HG03432 (cell line): ENCODE data around the gene MAP2.

Experiments
- ATAC-seq: cut with Tn5 transposase; IDR thresholded peaks from one replicate; pipeline ENCODE4 v1.9.1; 2021; ENCODE audit warnings: mild to moderate bottlenecking, moderate library complexity; ENCODE audit not compliant: unreplicated experiment

The MAP2 gene, protein sequence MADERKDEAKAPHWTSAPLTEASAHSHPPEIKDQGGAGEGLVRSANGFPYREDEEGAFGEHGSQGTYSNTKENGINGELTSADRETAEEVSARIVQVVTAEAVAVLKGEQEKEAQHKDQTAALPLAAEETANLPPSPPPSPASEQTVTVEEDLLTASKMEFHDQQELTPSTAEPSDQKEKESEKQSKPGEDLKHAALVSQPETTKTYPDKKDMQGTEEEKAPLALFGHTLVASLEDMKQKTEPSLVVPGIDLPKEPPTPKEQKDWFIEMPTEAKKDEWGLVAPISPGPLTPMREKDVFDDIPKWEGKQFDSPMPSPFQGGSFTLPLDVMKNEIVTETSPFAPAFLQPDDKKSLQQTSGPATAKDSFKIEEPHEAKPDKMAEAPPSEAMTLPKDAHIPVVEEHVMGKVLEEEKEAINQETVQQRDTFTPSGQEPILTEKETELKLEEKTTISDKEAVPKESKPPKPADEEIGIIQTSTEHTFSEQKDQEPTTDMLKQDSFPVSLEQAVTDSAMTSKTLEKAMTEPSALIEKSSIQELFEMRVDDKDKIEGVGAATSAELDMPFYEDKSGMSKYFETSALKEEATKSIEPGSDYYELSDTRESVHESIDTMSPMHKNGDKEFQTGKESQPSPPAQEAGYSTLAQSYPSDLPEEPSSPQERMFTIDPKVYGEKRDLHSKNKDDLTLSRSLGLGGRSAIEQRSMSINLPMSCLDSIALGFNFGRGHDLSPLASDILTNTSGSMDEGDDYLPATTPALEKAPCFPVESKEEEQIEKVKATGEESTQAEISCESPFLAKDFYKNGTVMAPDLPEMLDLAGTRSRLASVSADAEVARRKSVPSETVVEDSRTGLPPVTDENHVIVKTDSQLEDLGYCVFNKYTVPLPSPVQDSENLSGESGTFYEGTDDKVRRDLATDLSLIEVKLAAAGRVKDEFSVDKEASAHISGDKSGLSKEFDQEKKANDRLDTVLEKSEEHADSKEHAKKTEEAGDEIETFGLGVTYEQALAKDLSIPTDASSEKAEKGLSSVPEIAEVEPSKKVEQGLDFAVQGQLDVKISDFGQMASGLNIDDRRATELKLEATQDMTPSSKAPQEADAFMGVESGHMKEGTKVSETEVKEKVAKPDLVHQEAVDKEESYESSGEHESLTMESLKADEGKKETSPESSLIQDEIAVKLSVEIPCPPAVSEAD (N-terminal part only)

DNA sequence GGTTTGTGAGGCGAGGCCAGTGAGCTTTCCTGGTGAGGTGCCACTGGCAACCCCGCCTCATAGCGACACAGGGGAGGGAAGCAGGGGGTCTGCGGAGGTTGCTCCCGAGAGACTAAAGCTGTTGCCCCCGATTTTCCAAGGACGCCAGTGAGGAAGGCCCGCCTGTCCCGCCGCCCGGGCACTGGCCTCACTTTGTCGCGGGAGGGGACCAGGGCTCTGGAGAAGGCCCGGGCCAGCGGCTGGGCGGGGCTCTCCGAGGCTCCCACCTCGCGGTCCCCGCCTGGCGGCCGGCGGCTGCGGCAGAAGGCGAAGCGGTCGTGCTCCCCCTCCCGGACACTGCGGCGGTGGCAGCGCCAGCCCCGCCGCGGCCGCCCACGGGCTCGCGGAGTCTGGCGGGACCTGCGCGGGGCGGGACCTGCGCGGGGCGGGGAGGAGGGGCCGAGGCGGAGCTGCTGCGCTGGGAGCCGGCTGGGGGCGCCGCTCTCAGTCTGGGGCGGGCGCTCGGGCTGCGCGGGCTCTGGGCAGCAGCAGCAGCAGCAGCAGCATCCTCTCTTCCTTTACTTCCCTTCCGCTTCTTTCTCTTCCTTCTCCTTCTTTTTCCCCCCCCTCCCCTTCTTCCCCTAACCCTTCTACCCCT, at the start of gene MAP2:
TSS of gene MAP2 (plus strand) at position 486 of the 637 bp plus-strand sequence. CDS start 229,124 bp downstream, outside the sequence.
- ATAC-seq, result peak; percentile 99

DNA sequence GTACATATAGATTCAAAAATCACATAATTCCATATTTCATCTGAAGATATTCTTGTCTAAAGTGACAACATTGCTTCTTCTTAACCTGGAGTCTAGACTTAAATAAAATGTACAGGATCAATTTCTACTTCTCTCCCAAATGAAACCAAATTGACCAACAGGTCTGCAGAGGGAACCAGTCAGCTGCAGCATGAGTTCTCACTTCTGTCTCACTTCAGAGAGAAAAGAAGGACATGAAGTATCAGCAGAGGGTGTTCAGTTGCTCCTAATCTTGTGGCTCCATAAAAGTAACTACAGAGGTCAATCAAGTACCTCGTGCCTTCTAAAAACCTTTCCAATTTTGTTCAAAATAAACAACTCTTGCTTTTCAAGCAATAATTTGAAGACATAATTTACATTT, 47.2 kb upstream of the MAP2 start:
- ATAC-seq, result no peak

DNA sequence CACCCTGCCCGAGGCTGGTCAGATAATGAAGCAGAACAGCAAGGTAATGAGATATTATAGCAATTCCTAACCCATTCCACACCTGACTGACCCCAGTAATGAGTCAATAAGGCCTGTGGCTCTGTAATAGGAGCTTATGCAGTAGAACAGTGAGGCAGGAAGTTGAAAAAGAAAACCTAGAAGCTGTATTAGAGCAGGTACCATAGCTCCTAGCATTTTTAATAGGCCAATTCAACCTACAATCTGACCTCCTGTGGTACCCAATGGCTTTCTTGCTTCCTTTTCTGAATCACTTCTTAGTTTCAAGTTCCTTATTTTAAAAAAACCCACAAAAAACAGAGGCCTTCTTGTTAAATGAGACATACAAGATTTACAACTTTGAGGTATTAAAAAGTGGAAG, 43.6 kb upstream of the MAP2 start:
- ATAC-seq, result peak; percentile 100

DNA sequence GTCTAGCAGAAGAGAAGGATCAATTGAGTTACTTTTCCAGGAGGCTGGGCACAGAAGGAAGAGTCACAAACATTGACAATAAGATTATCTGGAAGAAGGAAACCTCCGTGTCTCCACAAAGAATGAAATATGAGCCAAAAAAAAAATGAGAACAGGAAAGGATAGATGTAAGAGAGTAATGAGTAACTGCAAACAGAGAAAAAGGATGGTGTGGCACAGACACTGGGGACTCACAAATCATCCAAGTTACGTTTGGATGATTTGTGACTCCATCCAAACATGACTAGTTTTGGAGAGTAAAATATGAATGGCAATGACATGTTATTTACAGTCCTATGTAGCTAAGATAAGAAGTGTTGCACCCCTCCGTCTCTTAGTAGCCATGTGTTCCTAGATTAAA, 42.8 kb upstream of the MAP2 start:
- no peak for ATAC-seq

DNA sequence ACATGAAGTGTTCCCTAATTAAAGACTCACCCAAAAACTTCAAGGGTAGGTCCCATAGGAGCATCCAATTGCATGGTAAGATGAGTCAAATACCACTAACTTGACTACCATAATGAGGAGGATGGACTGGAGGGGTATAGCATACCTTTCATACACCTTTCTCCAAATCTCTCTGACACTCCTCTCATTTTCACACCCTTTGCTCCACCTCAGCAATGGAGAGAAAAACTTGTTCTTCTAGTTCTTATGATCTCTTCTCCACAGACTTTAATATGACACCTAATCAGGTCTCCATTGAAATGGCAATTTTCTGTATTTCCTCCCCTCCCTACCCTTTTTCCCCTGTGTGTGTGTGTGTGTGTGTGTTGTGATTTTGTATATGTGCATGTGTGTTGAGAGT, 41.1 kb upstream of the MAP2 start:
- ATAC-seq, result no peak

DNA sequence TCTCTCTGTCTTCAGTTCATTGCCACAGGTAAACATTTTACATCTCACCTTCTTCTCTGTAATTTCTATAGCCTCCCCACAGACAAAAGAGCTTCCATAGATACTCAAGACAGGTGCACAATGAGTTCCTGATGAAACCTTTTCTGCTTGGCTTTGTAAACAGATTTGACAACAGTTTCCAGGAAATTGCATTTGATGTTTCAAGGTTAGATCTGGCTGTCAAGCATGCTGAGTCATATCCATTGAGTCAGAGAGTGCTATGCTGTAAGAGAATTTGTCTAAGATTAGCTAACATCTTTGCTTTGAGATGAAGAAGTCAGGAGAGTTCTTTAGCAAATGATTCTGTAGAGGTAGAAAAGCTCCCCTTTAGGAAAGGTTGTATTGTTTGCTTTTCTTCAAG, 40.6 kb upstream of the MAP2 start:
- ATAC-seq, result no peak

DNA sequence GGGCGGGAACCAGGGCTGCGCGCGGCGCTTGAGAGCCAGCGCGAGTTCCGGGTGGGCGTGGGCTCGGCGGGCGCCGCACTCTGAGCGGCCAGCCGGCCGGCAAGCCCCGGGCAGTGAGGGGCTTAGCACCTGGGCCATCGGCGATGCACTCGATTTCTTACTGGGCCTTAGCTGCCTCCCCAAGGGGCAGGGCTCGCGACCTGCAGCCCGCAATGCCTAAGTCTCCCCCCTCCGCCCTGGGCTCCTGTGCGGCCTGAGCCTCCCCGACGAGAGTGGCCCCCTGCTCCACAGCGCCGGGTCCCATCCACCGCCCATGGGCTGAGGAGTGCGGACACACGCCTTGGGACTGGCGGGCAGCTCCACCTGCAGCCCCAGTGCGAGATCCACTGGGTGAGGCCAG, 36.5 kb upstream of the MAP2 start:
- ATAC-seq, result no peak

DNA sequence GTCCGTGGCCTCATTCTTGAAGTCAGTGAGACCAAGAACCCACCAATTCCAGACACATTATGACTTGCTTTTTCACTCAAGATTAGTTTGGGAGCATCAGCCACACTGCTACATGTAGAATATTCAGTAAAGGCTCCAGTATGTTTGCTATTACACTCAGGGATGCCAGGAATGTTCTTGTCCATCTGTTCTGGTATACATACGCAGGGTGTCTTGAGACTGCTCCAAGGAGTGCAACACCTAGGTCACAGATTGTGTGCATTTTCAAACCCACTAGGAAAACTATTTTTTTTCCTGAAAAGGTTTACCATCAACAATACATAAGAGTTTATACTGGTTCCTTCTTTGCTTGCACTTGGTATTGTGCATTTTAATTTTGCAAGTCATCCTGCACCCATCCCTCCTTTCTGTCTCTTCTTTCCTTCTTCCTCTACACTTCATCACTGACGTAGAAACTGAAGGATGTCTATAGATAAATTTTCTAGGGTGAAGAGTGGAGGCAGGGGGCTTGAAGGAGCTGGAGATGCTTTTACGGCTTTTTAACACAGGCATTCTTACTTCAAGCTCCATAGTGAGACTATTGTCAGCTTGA, 35.3 kb upstream of the MAP2 start:
- no peak for ATAC-seq

DNA sequence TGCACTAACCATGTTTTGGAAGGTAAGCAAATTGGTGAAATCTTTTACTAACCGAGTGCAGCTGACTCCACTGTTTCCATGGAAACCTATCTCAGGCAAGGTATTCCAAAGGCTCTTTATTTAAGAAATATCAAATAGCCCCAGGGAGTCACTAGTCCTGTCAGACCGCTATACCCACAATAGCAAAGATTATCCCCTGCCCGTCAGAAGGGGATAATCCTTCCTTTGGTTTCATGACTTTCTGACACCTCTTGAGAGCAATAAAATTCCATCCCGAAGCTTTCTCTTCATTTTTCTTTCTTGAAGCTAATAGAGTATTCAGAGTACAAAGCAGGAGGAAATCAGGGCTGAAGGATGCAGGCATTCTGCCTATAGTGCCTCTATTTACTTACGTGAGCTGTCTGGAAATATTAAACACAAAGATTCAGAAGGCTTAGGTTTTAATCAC, 34.7 kb upstream of the MAP2 start:
- ATAC-seq, result no peak

DNA sequence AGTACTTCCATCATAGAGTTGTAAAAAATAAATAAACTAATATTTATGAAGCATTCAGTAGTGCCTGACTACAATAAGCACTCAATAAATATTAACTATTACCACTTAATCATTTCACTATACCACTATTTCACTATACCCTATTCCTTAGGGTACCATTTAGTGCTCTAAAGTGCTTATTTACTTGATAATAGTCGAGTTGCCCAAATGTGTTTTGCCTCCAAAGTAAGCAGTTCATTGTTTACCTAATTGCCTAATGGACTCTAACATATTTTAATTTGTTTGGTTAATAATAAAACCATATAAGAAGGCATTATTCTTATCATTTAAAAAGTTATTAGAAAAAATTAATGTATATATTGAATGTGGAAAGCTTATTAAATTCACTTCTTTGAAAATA, 33.0 kb upstream of the MAP2 start:
- ATAC-seq, result no peak

DNA sequence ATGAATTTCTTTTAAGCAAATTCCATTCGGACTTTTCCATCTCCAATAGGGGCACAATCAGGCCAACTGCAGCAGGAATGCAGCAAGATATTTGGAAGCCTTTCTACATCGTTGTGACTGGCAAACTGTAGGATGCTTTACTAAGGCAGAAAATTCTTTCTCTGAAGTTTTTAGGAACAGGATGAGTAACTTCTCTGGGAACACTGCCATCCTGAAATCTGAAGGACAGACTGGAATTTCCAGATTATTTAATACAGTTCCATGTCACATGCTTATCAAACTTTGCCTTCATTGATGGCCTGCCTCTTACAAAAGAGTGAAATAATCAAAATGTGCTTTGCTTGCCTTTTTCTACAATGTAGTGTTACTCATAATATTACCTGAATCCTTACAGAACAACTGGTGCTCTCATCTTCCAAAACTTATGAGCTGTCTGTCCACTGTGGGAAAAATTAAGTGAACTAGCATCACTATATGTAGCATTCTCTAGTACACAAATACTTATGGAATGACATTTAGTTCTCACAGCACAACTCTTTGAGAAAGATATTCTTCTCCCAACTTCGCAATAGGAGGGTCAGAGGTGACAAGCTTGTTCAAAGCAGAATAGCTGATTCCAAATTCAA, 32.0 kb upstream of the MAP2 start:
- no peak for ATAC-seq

DNA sequence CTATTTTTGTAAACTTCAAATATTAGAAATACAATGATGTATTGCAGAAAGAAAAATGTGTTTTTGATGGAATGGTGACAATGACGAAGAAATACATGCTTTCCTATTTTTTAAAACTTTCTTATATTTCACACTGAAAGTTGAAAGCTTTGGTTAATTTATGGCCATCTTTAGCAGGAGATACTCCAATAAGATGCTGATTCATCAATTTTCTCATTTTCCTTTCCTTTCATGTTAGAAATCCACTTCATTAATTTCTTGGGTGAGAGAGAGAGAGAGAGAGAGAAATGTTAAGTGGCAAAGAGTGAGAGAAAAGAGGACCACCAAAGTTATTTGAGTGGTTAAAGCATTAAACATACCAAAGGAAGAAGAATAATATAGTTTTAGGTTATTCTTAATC, 28.6 kb upstream of the MAP2 start:
- ATAC-seq, result no peak

DNA sequence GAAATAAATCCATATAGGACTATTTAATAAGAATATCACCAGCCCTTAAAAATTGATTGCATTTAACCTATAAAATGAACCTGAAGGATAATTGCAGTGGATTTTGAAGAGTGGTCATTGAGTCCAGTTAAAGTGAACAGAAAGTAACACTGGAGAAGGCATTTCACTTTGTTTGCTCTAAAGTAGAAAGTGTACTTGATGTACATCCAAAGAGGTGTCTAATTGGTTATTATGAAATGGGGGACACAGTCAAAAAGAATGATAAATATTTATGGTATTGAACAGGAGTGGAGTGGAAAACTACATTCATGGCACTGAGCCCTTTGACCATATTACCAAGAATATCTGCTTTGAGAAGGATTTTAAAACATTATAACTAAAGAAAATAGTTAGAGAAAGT, 28.2 kb upstream of the MAP2 start:
- ATAC-seq, result no peak

DNA sequence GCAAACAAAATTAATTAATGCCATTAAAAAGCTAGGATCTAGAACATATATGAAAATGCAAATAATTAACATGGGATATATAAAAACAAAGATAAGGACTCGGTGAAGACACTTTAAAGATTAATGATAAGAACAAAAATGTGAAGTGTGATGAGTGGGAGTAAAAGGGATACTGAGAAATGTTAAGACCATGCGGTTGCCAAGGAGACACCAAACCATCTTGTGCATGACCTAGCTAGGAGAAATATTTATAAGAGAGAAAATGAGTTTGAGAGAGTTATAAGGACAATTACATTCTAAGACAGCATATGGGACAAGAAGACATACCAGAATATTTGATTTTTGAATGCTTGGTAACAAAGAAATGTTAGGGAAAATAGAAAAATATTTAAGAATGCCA, 25.4 kb upstream of the MAP2 start:
- no peak for ATAC-seq

DNA sequence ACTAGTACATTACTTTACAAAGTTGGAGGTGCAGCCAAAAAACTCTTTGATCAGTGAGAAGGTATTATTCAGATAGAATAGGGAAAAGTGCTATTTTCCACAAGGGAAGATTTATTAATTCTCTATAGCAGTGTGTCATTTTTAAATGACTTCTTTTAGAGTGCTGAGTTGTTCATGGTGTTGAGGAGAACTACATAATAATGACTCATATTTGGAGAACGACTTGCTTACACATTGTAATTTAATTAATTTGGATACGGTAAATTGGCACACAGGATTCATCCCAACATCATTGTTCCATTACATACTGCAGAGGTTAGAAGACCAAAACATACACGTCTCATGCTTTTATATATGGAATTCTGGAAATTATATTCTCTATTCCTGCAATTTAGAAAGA, 22.1 kb upstream of the MAP2 start:
- no peak for ATAC-seq

DNA sequence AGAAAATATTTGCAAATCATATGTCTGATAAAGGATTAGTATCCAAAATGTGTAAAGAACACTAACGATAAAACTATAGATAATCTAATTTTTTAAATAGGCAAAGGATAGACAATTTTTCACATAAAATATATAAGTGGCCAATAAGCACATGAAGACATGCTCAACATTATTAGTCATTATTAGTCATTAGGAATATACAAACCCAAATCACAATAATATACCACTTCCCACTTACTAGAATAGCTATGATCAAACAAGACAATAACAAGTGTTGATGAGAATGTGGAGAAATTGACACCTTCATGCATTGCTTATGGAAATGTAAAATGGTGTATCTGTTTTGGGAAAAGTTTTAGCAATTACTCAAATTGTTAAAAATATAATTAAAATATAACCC, 12.6 kb upstream of the MAP2 start:
- ATAC-seq, result no peak

DNA sequence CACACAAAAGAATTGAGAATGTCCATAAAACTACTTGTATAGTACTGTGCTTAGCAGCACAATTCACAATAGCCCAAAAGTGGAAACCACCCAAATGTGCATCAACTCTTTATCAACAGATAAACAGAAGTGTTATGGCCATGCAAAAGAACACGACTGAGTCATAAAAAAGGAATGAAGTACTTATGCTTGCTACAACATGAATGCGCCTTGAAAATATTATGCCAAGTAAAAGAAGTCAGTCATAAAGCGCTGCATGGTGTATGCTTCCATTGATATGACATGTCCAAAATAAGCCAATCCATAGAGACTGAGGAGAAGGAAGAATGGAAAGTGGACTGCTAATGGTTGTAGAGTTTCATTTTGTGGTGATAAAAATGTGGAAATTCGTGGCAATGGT, 12.1 kb upstream of the MAP2 start:
- no peak for ATAC-seq

DNA sequence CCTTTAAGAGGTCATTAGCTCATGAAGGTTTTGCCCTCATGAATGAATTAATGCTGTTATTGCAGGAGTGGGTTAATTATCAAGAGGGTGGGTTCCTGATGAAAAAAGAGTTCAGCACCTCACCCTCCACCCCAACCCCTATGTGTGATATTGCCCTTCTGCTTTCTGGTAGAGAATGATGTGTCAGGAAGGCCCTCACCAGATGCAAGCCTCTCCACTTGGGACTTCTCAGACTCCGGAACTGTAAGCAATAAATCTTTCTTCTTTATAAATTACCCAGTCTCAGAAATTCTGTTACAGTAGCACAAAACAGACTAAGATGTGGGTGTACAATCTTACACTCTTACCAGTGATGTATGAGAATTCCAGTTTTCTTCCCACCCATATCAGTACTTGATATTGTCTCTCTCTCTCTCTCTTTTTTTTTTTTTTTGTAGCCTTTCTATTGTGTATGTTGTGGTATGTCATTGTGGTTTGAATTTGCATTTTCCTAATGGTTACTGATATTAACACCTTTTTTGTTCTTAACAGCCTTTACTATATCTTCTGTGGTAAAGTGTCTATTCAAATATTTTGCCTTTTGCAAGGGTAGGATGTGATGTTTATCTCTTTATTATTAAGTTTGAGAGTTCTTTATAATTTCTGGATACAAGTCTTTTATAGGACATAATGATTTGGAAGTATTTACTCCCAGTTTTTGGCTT, 10.4 kb upstream of the MAP2 start:
- ATAC-seq, result no peak

DNA sequence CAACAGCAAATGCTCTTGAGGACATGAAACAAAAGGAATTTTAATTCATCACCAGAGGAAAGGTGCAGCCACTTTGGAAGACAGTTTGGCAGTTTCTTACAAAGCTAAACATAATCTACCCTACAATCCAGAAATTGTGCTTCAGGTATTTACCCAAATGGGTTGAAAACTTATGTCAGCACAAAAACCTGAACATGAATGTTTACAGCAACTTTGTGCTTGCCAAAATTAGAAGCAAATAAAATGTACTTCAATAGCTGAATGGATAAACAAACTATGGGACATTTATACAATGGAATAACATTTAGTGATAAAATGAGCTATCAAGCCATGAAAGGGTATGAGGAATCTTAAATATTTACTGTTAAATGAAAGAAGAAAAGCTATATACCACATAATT, 6.9 kb upstream of the MAP2 start:
- ATAC-seq, result no peak
